HCT116 (cell line): Measurements from ENCODE around the gene ANKRD55. TPM values are rescaled to one million over a fixed set of nuclear protein-coding genes. Genes with fewer than 3 reads are reported as not detected.

Experiments
- ATAC-seq: fragments of 200-7000 bp; cut with Tn5 transposase; 2 replicates; pipeline ENCODE4 v1.9.1; 2020; ENCODE audit warnings: mild to moderate bottlenecking, moderate library complexity
- BruUV-seq: library from RNA; stranded (reverse); fragments of 400-500 nt; replicated peaks from 2 replicates; lab custom pipeline; 2021; lab: Mats Ljungman, UMichigan
- CTCF ChIA-PET: fragments of 300-600 bp; sonication (Branson Sonifier 250); formaldehyde crosslinking; loops from one replicate; lab custom pipeline; 2021; ENCODE audit warnings: antibody characterized with exemption; lab: Charles Lee
- POLR2A ChIA-PET: fragments of 300-600, 350-600 bp; sonication (Branson Sonifier 250); formaldehyde crosslinking; loops from one replicate; lab custom pipeline; 2021; ENCODE audit warnings: antibody characterized with exemption; lab: Charles Lee
- RAD21 ChIA-PET, 2 experiments: fragments of 300-600 bp; sonication (Branson Sonifier 250); formaldehyde crosslinking; loops; one replicate each; lab custom pipeline; 2023; ENCODE audit warnings: low total read pairs in 2 of 2; ENCODE audit not compliant: uncharacterized antibody in 2 of 2, unreplicated experiment in 2 of 2, low non-redundant PET in 1 of 2; lab: Charles Lee
- DNase-seq: peaks from one replicate; pipeline ENCODE4 v3.0.0-alpha.2; 2010; ENCODE audit warnings: low read depth, low spot score
- H2AFZ ChIP-seq: fragments of 200-600 bp; shearing (Covaris generic), sonication (generic); 2 replicates; pipeline ENCODE4 v1.6.1; 2017; ENCODE audit warnings: low read depth, mixed run types, mixed read lengths, antibody characterized with exemption, low read length; ENCODE audit not compliant: poor library complexity, severe bottlenecking
- H3K27ac ChIP-seq: 2 replicates; pipeline ENCODE4 v1.5.1; 2012; ENCODE audit warnings: low read depth, low read length
- H3K27me3 ChIP-seq: fragments of 200-600 bp; sonication (generic); 2 replicates; pipeline ENCODE4 v1.6.1; 2016; ENCODE audit warnings: mixed run types, low read length, mixed read lengths; ENCODE audit not compliant: insufficient read depth
- H3K36me3 ChIP-seq, 2 experiments: fragments of 200-500 bp in 1 of 2; fragments of 200-600 bp in 1 of 2; sonication (Bioruptor generic) in 1 of 2; sonication (generic) in 1 of 2; 2 replicates each; pipeline versions ENCODE4 v1.5.1 to v1.6.1; 2014 to 2016; ENCODE audit warnings: low read length in 2 of 2, inconsistent platforms in 1 of 2, mixed read lengths in 1 of 2, mixed run types in 1 of 2; ENCODE audit not compliant: insufficient read depth in 2 of 2, control insufficient read depth in 1 of 2
- H3K4me1 ChIP-seq, 2 experiments: fragments of 200-600 bp in 1 of 2; sonication (generic) in 1 of 2; 2 replicates each; pipeline versions ENCODE4 v1.5.1 to v1.6.1; 2012 to 2017; ENCODE audit warnings: low read length in 2 of 2, inconsistent platforms in 1 of 2, mild to moderate bottlenecking in 1 of 2, mixed read lengths in 1 of 2, mixed run types in 1 of 2, moderate library complexity in 1 of 2; ENCODE audit not compliant: insufficient read depth in 2 of 2, control insufficient read depth in 1 of 2
- H3K4me2 ChIP-seq: fragments of 200-600 bp; sonication (generic); 2 replicates; pipeline ENCODE4 v1.6.1; 2017; ENCODE audit warnings: mixed run types, low read length, mixed read lengths
- H3K4me3 ChIP-seq, 2 experiments: fragments of 200-600 bp in 1 of 2; sonication (generic) in 1 of 2; replicated peaks in 1 of 2; 2 replicates each; pipeline ENCODE4 v1.5.1; 2011 to 2016; ENCODE audit warnings: low read length in 2 of 2, control low read depth in 1 of 2, low read depth in 1 of 2, mild to moderate bottlenecking in 1 of 2, mixed read lengths in 1 of 2, mixed run types in 1 of 2
- H3K79me2 ChIP-seq: fragments of 200-600 bp; sonication (generic); 2 replicates; pipeline ENCODE4 v1.6.1; 2017; ENCODE audit warnings: mild to moderate bottlenecking, mixed run types, low read length, moderate library complexity, mixed read lengths; ENCODE audit not compliant: insufficient read depth
- H3K9ac ChIP-seq: fragments of 200-600 bp; sonication (generic); 2 replicates; pipeline ENCODE4 v1.6.1; 2016; ENCODE audit warnings: low read length, mixed read lengths
- H3K9me2 ChIP-seq: fragments of 200-600 bp; sonication (generic), shearing (Covaris generic); 2 replicates; pipeline ENCODE4 v1.6.1; 2017; ENCODE audit warnings: mixed run types, mild to moderate bottlenecking, moderate library complexity; ENCODE audit not compliant: insufficient read depth
- H3K9me3 ChIP-seq, 2 experiments: fragments of 200-500 bp in 1 of 2; fragments of 200-600 bp in 1 of 2; sonication (Bioruptor generic) in 1 of 2; sonication (generic) in 1 of 2; 2 replicates each; pipeline ENCODE4 v1.6.1; 2014 to 2017; ENCODE audit warnings: low read length in 2 of 2, mixed read lengths in 2 of 2, inconsistent platforms in 1 of 2, low read depth in 1 of 2, mild to moderate bottlenecking in 1 of 2, mixed run types in 1 of 2, moderate library complexity in 1 of 2; ENCODE audit not compliant: control insufficient read depth in 1 of 2, insufficient read depth in 1 of 2
- H4K20me1 ChIP-seq: fragments of 200-600 bp; sonication (generic), shearing (Covaris generic); 2 replicates; pipeline ENCODE4 v1.6.1; 2017; ENCODE audit warnings: mixed run types, mild to moderate bottlenecking, moderate library complexity; ENCODE audit not compliant: insufficient read depth
- ATF3 ChIP-seq: IDR thresholded peaks from 2 replicates; pipeline ENCODE4 v1.6.1; 2012
- CTCF ChIP-seq, 3 experiments: fragments of 200-600 bp in 1 of 3; sonication (generic) in 1 of 3; IDR thresholded peaks in 2 of 3; conservative IDR thresholded peaks in 1 of 3; 2 replicates each; pipeline ENCODE4 v1.5.1; 2012 to 2017; ENCODE audit warnings: low read depth in 2 of 3, low read length in 2 of 3, antibody characterized with exemption in 1 of 3, borderline replicate concordance in 1 of 3, control low read depth in 1 of 3, mild to moderate bottlenecking in 1 of 3, mixed read lengths in 1 of 3, mixed run types in 1 of 3, moderate library complexity in 1 of 3; ENCODE audit not compliant: insufficient read depth in 1 of 3
- EGR1 ChIP-seq: IDR thresholded peaks from 2 replicates; pipeline ENCODE4 v1.6.1; 2012; ENCODE audit warnings: low read depth
- ELF1 ChIP-seq: IDR thresholded peaks from 2 replicates; pipeline ENCODE4 v1.6.1; 2012; ENCODE audit warnings: low read depth, borderline replicate concordance
- EZH2 ChIP-seq: fragments of 200-600 bp; sonication (generic); IDR thresholded peaks from 2 replicates; pipeline ENCODE4 v1.6.1; 2017; ENCODE audit warnings: antibody characterized with exemption, mixed run types
- EZH2phosphoT487 ChIP-seq: fragments of 200-600 bp; IDR thresholded peaks from 2 replicates; pipeline ENCODE4 v1.6.1; 2018; ENCODE audit warnings: antibody characterized with exemption, borderline replicate concordance
- FOSL1 ChIP-seq: IDR thresholded peaks from 2 replicates; pipeline ENCODE4 v1.6.1; 2012; ENCODE audit warnings: low read depth
- JUND ChIP-seq: IDR thresholded peaks from 2 replicates; pipeline ENCODE4 v1.6.1; 2012
- POLR2A ChIP-seq: IDR thresholded peaks from 2 replicates; pipeline ENCODE4 v1.7.0; 2011; ENCODE audit warnings: borderline replicate concordance; ENCODE audit not compliant: insufficient read depth, insufficient read length; ENCODE audit errors: extremely low read depth
- POLR2AphosphoS5 ChIP-seq: IDR thresholded peaks from 2 replicates; pipeline ENCODE4 v1.6.1; 2011; ENCODE audit warnings: mild to moderate bottlenecking, low read depth, low read length, moderate library complexity
- RAD21 ChIP-seq: IDR thresholded peaks from 2 replicates; pipeline ENCODE4 v1.6.1; 2012; ENCODE audit warnings: low read depth, mild to moderate bottlenecking
- SIN3A ChIP-seq: IDR thresholded peaks from 2 replicates; pipeline ENCODE4 v1.6.1; 2012; ENCODE audit warnings: low read depth
- SRF ChIP-seq: IDR thresholded peaks from 2 replicates; pipeline ENCODE4 v1.6.1; 2012; ENCODE audit warnings: low read depth
- TCF7L2 ChIP-seq: IDR thresholded peaks from 2 replicates; pipeline ENCODE4 v1.7.0; 2011; ENCODE audit warnings: borderline replicate concordance, inconsistent platforms; ENCODE audit not compliant: insufficient read depth, insufficient read length; ENCODE audit errors: extremely low read depth
- ZBTB33 ChIP-seq: IDR thresholded peaks from 2 replicates; pipeline ENCODE4 v1.6.1; 2011; ENCODE audit warnings: mild to moderate bottlenecking, low read length, moderate library complexity; ENCODE audit not compliant: insufficient replicate concordance; ENCODE audit errors: extremely low read depth
- ZFX ChIP-seq: fragments of 450-650 bp; IDR thresholded peaks from 2 replicates; pipeline ENCODE4 v1.6.1; 2017
- intact Hi-C: fragments of 100-400 bp; cut with micrococcal nuclease; formaldehyde crosslinking; loops from 2 replicates; pipeline ENCODE4 v1.10.0; 2022
- total RNA-seq: library from RNA; stranded (reverse); gene quantifications from one replicate; pipeline ENCODE4 v1.2.1, GENCODE V29; 2021; ENCODE audit not compliant: unreplicated experiment

The ANKRD55 gene
- total RNA-seq, 1 experiment from 2014 or later, result not detected

GRCh38 chr5:56255502-56255901 is 22.4 kb upstream of the ANKRD55 start:
- CTCF ChIA-PET, result interaction anchor here (0.9 kb wide), 1 partner anchor 319 kb away, joined by 3 read pairs; no protein-coding TSS in a partner anchor
- DNase-seq (no peak), ATAC-seq (no peak)
- intact Hi-C loops, result no loop called here
- Histone ChIP-seq H3K9me3 (no peaks in the 10 kb centered on the region), H3K36me3 (no peaks in the 10 kb centered on the region), H4K20me1 (no peaks in the 10 kb centered on the region), H3K79me2 (no peaks in the 10 kb centered on the region), H3K4me2 (no peak overlapping the region), H3K27ac (no peak overlapping the region), H3K4me3 (no peak overlapping the region), H3K27me3 (no peaks in the 10 kb centered on the region), H3K9ac (no peak overlapping the region), H2AFZ (peak overlapping the region; percentile 25), H3K4me1 (no peaks in the 10 kb centered on the region), H3K9me2 (no peaks in the 10 kb centered on the region)
- POLR2A ChIA-PET, result no interaction called here
- RAD21 ChIA-PET, result no interaction called here
- no peak for TF ChIP-seq JUND
- no peak for TF ChIP-seq ATF3
- no peak for TF ChIP-seq ZBTB33
- no peak for TF ChIP-seq POLR2A
- no peak for TF ChIP-seq EZH2
- TF ChIP-seq SIN3A, result no peak
- no peak for TF ChIP-seq POLR2AphosphoS5
- TF ChIP-seq EGR1, result no peak
- no peak for TF ChIP-seq FOSL1
- no peak for TF ChIP-seq RAD21
- no peak for TF ChIP-seq CTCF (IDR thresholded peaks at IDR 0.05 in 2 of 3, conservative IDR thresholded peaks at IDR 0.05 in 1 of 3; ENCODE audit: borderline replicate concordance in 1 of 3, insufficient read depth in 1 of 3, low read depth in 2 of 3, low read length in 2 of 3)
- TF ChIP-seq ZFX, result no peak
- TF ChIP-seq SRF, result no peak
- TF ChIP-seq ELF1, result no peak
- no peak for TF ChIP-seq EZH2phosphoT487
- no peak for TF ChIP-seq TCF7L2
- BruUV-seq, result no TSS peak
